Hippocampal formation (tissue), 2 donors: ENCODE results near the gene PCBP4.

Experiments
- DNase-seq, 2 donors: peaks; one replicate each; lab custom pipeline; 2025; lab: John Stamatoyannopoulos, UW

The PCBP4 gene

GRCh38 chr3:51974277-51974962 lies 7.2 kb upstream of the PCBP4 start:
- DNase-seq = peak in 1 of 2 donors; percentile 58

- DNase-seq = no peak
Observed at GRCh38 chr3:51971350-51971749, 4.1 kb upstream of the PCBP4 start.

- no peak for DNase-seq
Observed at GRCh38 chr3:51970606-51971300, 3.5 kb upstream of the PCBP4 start.

GRCh38 chr3:51969841-51970240 lies 2.6 kb upstream of the PCBP4 start:
- no peak for DNase-seq

DNA sequence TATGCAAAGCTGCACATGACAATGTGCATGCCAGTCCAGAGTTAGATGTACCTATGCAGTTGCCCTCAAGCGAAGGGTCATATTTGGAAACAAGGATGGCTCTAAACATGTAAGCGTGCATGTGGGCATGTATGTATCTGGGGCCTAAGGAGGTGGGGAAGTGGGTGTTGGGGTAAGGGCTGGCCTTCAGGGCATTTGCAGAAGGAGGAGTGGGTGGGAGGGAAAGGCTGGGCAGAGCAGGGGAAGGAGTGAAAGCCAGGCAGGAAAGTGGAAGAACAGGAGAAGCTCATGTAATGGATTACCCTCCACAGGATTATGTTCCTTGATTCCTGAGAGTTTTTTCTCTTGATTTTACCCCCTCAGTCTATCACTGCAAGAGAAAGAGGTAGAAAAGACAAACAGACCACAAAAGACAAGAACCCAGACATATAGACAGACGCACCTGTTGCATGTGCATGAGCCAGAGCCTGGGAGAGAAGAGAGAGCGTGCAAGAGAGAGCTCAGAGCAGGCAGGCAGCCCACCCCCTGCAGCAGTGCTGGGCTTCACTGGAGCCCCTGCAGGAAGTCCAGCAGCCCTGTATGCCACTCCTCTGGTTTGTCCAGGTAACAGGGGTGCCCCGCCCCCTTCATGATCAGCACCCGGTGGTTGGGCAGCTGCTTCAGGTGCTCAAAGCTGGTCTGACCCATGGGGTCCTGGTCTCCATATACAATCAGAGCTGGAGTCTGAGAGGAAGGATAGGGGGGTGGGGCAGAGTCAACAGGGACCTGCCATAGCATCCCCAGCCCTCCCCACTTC lies 1.8 kb upstream of the PCBP4 start:
- DNase-seq = no peak

GRCh38 chr3:51968170-51968775 lies 1.0 kb upstream of the PCBP4 start:
- no peak for DNase-seq

- DNase-seq = no peak
Observed at GRCh38 chr3:51966922-51967383, 301 bp downstream of the PCBP4 start.

GRCh38 chr3:51966486-51966885 lies 768 bp downstream of the PCBP4 start:
- DNase-seq = peak in 1 of 2 donors; percentile 53

DNA sequence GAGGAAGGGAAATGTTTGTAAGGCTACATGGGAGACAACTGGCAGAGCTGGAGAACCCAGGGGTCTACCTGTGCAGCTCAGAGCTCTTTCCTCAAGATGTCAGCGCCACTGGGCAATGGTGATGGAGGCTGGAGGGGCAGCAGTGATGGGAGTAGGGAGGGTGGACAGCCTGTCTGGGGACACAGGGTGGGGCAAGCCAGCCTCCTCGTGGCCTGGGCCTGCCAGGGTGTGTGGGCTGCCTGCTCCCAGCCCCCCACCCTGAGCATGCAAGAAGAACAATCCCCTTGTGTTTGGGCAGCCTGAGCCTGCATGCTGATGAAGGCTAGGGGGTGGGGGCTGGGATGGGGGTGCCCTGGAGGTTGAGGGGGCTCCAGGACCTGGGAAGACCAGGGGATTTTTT lies 1.2 kb downstream of the PCBP4 start:
- peak; percentile 72 to 73 for DNase-seq

GRCh38 chr3:51964521-51964920 lies 2.7 kb downstream of the PCBP4 start:
- DNase-seq = no peak

GRCh38 chr3:51963951-51964451 lies 3.3 kb downstream of the PCBP4 start:
- DNase-seq = peak; percentile 33 to 39

- peak in 1 of 2 donors; percentile 42 for DNase-seq
Observed at GRCh38 chr3:51962854-51963530, 4.3 kb downstream of the PCBP4 start.

DNA sequence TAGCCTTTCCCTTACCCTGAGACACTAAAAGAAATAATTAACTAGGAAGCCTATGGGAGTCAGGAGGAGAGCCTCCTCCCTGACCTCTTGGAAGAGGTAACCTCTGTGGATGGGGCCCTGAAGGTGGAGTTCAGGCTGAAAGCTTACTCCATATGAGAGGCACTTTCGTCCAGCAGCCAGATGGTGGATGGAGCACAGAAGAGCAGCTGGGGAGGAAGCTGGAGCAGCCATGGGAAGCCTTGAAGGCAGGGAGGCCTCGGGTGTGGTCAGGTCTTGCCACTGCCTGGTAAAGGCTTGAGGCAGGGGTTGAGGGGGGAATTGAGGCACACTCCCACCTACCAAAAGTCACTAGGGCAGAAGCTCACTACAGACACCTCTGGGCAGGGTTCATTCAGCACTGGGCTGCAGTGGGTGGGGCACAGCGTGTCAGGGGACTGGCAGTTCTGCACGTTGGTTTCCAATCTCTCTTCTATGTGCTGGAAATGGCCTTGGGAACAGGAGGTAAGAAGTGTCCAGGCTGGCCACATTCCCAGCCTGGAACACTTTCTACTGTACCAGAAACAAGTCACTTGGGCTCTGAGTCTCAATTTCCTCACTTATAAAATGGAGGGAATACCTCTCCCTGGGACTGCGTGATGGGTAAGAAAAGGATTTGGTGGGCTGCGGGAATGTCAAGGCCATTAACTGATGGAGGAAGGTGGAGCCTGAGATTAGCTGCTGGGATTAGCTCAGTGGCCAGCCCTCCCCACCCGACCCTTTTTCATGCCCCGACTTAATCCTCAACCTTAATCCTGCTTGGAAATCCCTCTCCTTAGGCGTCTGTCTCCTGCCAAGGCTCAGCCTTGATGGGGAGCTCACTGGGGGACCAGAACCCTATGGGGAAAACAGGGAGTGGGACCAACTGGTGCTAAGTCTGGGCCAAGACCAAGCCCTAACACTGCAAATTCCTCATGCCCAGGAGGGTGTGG lies 5.4 kb downstream of the PCBP4 start:
- DNase-seq = no peak

GRCh38 chr3:51961011-51961410 lies 6.2 kb downstream of the PCBP4 start:
- no peak for DNase-seq

DNA sequence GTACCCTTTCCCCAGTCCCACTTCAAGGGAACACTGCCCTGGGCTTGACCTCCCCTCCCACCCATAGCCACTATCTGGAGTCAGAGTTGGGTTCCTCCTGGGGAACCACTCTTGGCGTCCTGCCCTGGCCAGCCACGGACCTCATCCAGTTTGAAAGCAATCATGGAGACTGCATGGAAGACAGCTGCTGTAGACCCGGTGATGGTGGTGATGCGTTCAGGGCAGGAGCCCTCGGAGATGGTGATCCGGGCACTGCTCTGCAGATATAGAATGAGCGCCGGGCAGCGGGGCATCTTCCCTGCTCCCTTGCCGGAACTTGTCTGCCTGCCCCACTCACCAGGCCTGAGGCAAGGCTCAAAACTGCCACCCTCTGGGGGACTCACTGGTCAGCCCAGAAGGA lies 6.9 kb downstream of the PCBP4 start:
- no peak for DNase-seq

GRCh38 chr3:51959651-51960050 lies 7.6 kb downstream of the PCBP4 start:
- no peak for DNase-seq

DNA sequence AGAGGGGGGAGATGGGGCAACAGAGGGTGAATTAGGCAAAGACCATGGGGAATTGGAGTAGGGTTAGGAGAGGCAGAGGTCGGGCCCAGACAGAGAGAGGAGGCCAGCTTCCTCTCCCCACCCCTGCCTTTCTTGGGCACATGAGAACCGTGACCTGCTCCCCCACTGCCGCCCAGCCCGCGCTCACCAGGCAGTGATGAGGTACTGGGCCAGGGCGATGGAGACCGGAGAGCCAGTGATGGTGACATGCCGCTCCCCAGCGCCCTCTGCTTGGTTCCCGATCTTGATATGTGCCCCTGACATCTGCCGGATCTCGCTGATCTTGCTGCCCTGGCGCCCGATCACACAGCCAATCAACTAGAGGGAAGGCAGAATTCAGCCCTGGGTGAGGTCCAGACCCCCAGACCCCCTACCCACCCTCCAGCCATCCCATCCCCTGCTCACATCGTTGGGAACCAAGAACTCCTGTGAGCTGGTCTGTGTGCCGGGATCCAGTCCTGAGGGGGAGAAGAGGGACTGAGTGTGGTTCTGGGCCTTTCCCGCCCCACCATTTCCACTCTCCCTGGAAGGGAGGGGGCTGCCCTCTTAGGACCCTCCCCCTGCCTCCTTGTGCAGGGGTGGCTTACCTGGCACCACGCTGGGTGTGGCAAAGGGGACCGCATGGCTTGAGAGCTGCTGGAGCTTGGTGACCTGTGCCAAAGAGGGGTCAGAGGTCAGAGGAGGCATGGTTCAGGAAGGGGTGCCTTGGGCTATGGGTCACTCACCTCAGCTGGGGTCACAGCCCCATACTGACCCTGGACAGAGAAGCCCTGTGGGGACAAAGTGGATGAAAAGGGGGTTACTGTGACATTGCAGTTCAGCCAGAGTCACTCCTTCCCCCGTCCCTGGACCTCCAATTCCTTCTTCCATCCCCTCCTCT lies 8.4 kb downstream of the PCBP4 start:
- DNase-seq = no peak

DNA sequence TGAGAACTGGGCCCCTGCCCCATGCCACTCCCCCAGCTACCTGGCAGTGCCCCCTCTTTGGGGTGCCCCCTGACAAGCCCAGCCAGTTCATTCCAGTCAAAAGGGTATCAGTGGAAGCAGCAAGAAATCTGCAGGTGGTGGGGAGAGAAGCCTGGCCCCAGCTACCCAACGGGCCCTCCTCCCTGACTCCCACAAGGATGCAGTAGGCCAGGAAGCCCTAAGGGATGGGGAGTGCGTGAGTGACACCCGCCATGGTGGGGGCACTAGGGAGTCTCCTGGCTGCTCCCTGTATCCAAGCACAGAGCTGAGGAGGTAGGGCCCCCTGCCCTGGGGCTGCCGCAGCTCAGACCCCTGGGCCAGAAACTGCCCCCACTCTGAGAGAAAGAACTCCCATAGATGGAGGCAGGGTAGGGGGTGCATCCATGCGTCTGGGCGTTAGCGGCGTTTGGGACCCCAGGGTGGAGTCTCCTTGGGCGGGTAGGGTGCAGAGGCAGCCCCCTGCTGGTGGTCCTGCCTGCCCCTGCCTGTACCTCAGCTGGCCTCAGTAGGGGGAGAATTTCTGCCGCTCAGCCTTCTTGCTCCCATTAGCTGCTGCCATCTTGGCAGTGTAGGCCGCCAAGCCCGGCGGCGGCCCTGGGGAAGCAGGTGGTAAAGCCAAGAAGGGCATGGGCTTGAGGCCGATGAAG lies 9.6 kb downstream of the PCBP4 start:
- no peak for DNase-seq
